HS-27A (cell line): Measurements from ENCODE around the gene EMID1.
"Not testable (repeated sequence)": the region's sequence is repeated elsewhere in the genome, so short reads cannot be mapped to it uniquely, and the experiment has no call there.

Source experiments
- DNase-seq: peaks from one replicate; pipeline ENCODE4 v3.0.0-alpha.2; 2012; ENCODE audit warnings: low read depth, missing footprints

The EMID1 gene

GRCh38 chr22:29231971-29232959, 26.6 kb downstream of the EMID1 start:
- no peak for DNase-seq

- no peak for DNase-seq
These were observed 27.7 kb downstream of the EMID1 start for GRCh38 chr22:29233277-29233877.

GRCh38 chr22:29240481-29240880, 34.8 kb downstream of the EMID1 start:
- not testable (repeated sequence) for DNase-seq

GRCh38 chr22:29243874-29244446, 38.3 kb downstream of the EMID1 start:
- no peak for DNase-seq

- DNase-seq = no peak
These were observed 39.3 kb downstream of the EMID1 start for GRCh38 chr22:29244785-29245625.

GRCh38 chr22:29245626-29246385, 40.1 kb downstream of the EMID1 start:
- DNase-seq = no peak

- DNase-seq = not testable (repeated sequence)
These were observed 42.2 kb downstream of the EMID1 start for GRCh38 chr22:29247891-29248290.

- no peak for DNase-seq
These were observed 45.6 kb downstream of the EMID1 start for GRCh38 chr22:29251265-29251664.

GRCh38 chr22:29251981-29252911, 46.5 kb downstream of the EMID1 start:
- DNase-seq = no peak

- no peak for DNase-seq
These were observed 48.0 kb downstream of the EMID1 start for GRCh38 chr22:29253561-29254285.

GRCh38 chr22:29254286-29254660, 48.6 kb downstream of the EMID1 start:
- DNase-seq = no peak

- DNase-seq = no peak
These were observed 49.4 kb downstream of the EMID1 start for GRCh38 chr22:29255064-29255621.

- no peak for DNase-seq
These were observed 51.1 kb downstream of the EMID1 start for GRCh38 chr22:29256606-29257325.

- DNase-seq = no peak
These were observed 52.1 kb downstream of the EMID1 start for GRCh38 chr22:29257751-29258181.

- no peak for DNase-seq
These were observed 52.9 kb downstream of the EMID1 start for GRCh38 chr22:29258407-29259252.

- no peak for DNase-seq
These were observed 53.7 kb downstream of the EMID1 start for GRCh38 chr22:29259253-29259899.

GRCh38 chr22:29260031-29260560, 54.4 kb downstream of the EMID1 start:
- DNase-seq = no peak
